GM19467 (cell line): ENCODE results near the gene SPSB3.

ENCODE experiments used
- ATAC-seq: cut with Tn5 transposase; IDR thresholded peaks from one replicate; pipeline ENCODE4 v1.9.1; 2021; ENCODE audit warnings: mild to moderate bottlenecking, moderate library complexity; ENCODE audit not compliant: unreplicated experiment

SPSB3 gene

DNA sequence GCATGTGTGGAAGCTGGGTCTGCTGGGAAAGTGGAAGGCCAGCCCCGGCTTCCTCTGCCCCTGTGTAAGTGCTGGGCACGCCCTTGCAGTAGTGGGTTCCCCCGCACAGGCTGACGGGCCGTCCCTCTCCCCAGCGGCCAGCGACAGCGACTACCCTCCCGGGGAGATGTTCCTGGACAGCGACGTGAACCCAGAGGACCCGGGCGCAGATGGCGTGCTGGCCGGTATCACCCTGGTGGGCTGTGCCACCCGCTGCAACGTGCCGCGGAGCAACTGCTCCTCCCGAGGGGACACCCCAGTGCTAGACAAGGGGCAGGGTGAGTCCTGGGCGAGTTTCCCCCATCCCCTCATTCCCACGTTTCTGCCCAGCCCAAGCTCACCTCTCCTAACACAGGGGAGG lies 16.5 kb downstream of the SPSB3 start:
- ATAC-seq = no peak

DNA sequence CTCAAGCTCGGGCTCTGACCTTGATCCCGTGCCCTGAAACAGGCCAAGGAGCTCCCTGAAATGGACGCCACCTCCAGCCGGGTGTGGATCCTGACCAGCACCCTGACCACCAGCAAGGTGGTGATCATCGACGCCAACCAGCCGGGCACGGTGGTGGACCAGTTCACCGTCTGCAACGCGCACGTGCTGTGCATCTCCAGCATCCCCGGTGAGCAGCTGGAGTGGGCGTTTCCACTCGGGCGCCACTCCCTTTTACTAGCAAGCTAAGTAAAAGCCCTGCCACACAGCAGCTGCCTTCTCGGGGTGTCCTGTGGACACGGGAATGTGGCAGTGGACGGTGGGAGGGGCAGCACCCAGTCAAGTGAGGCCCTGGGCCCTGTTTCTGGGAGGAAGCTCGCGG lies 17.4 kb downstream of the SPSB3 start:
- ATAC-seq = no peak

DNA sequence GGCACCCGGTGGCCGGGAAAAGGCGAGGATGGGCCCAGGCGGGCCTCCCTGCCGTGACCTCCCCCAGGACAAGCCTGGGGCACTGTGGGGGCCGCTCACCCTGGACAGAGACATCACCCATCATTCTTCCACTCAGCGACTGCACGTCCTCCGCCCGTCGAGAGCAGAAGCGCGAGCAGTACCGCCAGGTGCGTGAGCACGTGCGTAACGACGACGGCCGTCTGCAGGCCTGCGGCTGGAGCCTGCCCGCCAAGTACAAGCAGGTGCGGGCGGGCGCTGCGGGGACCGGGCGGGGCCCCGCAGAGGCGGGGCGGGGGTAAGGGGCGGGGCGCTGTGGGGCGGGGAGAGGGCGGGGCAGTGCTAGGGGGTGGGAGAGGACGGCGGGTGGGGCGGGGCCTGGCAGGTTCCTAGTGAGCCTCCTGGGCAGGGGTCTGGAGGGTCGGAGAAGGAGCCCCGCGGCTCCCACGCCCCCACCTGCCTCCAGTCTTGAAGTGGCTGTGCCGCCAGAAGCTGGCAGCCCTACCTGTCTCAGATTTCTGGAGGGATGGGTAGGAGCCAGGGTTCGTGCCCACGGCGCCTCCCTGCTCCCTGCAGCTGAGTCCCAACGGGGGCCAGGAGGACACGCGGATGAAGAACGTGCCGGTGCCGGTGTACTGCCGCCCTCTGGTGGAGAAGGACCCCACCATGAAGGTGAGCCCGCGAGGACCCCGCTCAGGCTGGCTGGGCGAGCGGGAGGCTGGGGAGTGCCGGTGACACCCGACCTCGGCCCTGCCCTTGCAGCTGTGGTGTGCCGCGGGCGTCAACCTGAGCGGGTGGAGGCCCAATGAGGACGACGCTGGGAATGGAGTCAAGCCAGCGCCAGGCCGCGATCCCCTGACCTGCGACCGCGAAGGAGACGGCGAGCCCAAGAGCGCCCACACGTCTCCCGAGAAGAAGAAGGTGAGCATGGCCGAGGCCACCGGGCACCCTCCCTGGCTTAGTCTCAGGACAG lies 18.6 kb downstream of the SPSB3 start:
- no peak for ATAC-seq

DNA sequence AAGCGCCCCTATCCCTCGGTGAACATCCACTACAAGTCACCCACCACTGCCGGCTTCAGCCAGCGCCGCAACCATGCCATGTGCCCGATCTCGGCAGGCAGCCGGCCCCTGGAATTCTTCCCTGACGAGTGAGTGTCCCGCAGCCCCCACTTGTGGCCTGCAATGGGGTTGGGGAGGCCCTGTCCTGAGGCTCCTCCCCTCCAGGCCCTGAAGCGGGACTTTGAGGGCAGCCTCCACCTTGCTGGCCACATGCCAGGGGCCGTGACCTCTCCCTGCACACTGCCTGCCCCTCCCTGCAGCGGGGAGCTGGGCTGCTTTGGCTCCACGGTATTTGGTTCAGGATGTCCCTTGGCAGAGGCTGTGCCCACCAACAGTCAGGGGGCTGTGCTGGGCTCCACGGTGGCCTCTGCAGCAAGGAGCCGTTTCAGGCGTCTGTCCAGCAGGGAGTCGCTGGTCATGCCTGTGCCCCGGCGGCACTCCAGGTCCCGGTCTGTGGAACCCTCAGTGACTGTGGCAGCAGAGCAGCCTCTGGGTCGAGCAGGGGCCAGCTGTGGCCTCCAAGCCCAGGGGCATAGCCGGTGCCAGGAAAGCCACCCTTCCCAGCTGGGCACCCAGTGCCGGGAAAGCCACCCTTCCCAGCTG lies 19.4 kb downstream of the SPSB3 start:
- ATAC-seq = no peak

DNA sequence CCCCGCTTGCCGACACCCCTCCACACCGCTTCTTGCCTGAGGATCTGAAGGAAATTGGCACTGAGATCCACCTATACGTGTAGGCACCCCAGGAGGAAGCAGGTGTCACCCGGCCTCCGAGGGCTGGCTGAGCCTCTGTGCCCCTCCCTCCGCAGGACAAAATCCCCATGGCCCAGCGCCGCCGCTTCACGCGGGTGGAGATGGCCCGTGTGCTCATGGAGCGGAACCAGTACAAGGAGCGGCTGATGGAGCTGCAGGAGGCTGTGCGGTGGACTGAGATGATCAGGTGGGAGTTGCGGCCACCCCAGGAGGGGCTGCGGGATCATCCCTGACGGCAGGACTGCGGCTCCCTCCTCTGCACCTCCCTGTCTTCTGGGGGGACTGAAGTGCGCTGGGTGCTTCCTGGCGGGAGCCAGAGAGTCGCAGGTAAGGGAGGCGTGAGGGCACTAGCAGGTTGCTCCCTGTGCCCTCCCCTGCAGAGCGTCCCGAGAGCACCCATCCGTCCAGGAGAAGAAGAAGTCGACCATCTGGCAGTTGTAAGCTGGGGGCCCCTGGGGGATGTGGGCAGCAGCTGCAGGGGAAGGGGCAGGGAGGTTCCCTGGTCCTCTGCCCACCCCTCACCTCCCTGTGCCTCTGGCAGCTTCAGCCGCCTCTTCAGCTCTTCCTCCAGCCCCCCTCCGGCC lies 20.0 kb downstream of the SPSB3 start:
- no peak for ATAC-seq

DNA sequence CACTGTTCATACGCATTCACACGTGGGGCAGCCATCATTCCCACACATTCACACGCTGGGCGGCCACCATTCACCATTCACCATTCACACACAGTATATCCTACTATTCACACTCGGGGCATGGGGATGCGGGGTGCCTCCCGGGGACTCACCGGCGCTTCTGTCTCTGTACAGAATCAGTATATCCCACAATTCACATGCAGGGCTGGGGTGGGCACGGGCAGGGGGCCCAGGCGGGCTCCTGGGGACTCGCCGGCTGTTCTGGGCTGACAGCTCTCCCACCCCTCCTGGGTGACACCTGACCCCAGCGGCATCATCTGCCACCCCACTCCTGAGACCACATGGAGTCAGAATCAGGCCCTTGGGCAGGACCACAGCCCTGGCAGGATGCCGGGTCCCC lies 20.6 kb downstream of the SPSB3 start:
- no peak for ATAC-seq

DNA sequence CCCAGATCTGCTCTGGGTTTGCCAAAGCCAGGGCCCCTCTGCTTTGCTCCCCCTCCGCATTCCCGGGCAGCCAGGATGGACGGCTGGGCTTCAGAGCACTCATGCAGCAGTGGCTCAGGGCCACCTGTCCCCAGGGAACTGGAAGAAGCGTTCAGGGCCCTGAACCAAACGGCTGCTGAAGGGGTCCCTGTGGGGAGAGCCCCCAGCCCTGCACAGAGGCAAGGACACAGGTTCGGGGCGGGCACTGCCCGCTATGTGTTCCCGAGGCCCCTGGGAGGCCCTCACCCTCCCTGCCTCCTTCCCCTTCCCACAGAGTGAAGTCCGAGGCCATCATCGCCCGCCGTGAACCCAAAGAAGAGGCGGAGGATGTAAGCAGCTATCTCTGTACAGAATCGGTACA lies 21.5 kb downstream of the SPSB3 start:
- ATAC-seq = no peak

DNA sequence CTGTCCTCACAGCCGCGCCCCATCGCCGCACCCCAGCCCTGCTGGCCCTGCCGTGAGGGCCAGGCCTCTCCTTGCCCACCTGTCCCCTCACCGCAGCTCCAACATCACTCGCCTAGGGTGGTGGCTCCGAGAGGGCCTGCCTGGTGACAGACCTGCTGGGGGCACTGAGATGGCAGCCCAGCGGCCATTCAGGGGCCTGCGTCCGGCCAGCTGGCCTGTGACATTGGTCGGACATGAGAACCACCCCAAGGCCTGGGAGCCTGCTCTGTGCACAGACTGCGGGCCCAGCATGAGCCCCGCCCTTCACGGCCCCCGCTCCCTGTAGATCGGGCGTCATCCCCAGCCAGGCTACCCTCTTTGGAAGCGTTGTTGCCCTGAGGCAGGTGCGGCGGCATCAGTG lies 22.9 kb downstream of the SPSB3 start:
- ATAC-seq = no peak

DNA sequence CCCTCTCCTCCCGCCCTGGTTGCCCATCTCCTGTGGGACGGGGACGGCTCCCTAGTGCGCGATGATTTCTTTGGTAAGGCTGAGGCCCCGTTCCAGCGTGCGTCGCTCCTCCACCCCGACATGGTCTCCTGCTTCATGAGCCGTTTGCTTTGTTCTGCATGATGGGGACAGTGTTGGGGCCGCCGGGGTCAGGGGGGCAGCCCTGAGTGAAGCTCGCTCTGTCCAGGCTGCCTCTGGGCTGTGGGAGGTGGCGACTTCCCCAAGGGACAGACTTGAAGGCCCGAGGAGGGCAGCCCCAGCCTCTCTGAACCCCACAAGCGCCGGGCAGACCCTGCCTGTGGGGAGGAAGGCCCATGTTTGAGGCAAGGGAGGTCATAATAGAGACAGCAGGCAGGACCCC lies 23.4 kb downstream of the SPSB3 start:
- ATAC-seq = no peak

DNA sequence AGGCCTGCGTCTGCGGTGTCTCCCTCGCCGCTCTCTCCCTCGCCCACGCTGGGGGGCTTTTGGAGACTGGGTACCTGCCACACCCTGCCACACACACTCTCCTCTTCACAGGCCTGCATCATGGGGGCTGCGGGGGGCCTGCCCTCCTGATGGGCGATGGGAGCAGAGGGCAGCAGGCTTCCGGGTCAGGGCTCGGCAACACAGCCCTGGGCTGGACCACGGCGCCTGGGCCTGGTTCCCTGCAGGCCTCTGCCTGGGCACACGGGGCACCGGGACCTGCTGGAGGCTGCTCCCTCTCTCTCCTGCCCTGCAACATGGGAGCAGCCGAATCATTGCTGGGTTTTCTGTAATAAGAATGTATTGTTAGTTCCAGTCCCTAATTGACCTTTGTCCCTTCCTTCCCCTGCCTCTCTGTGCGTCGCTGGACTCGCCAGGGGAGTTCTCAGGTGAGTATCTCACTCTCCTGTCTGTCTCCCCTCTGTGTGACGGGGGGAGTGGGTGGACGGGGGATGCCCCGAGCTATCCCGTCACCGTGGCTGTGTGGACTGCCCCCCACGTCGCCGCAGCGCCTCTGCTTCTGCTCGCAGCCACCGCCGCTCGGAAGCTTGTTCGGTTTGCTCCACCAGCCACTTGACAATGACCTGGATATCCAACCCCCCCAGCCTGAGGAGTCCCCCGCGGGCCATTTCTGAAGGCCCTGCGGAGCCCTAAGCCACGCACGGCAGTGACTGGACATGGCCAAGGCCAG lies 24.5 kb downstream of the SPSB3 start:
- no peak for ATAC-seq

DNA sequence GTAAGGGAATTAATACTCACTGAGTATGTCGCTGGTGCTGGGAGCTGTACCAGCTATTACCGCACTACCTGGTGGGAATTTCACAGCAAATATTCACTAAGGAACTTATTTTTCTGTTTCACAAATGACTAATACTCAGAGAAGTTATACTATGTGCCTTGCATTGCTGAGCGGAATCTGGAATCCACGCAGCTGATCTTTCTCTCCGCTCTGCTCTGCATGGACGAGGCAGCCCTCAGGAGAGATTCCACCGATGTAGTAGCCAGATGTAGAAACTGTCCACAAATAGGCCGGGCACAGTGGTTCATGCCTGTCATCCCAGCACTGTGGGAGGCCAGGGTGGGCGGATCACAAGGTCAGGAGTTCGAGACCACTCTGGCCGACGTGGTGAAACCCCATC lies 28.2 kb downstream of the SPSB3 start:
- ATAC-seq = no peak

DNA sequence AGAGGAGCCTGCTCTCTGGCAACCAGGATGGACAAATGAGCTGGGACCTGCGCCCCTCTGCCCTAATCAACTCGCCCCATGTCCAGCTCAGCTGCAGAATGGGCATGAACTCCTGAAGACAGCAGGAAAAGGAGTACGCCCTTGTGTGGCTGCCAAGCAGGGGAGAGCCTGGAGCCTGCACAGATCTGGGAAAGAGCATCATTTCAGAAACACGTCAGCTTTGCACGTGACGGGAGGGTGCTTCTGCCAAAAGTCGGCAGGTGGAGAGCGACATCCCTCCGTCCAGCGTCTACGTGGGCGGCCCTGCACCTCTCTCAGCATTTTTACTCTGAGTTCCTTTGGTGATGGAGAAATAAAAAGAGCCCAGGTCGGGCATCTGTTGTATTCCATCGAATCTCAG lies 29.5 kb downstream of the SPSB3 start:
- no peak for ATAC-seq

DNA sequence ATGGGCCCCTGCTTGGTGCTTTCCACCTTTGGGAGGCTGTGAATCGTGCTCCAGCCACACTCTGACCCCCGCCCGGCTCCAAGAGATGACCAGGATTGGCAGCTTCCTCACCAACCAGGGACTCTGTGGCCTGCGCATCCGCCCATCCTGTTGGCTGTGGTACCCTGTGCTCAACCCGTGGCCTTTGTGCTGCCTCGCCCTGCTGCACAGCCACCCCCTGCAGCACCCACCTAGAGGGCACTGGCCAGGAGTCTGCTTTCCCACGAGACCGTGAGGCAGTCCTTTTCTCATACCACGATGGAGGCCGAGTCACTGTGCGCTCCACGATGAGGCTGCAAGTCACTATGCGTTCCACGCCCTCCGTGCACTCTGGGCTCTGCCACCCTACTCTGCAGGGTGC lies 30.4 kb downstream of the SPSB3 start:
- ATAC-seq = no peak

DNA sequence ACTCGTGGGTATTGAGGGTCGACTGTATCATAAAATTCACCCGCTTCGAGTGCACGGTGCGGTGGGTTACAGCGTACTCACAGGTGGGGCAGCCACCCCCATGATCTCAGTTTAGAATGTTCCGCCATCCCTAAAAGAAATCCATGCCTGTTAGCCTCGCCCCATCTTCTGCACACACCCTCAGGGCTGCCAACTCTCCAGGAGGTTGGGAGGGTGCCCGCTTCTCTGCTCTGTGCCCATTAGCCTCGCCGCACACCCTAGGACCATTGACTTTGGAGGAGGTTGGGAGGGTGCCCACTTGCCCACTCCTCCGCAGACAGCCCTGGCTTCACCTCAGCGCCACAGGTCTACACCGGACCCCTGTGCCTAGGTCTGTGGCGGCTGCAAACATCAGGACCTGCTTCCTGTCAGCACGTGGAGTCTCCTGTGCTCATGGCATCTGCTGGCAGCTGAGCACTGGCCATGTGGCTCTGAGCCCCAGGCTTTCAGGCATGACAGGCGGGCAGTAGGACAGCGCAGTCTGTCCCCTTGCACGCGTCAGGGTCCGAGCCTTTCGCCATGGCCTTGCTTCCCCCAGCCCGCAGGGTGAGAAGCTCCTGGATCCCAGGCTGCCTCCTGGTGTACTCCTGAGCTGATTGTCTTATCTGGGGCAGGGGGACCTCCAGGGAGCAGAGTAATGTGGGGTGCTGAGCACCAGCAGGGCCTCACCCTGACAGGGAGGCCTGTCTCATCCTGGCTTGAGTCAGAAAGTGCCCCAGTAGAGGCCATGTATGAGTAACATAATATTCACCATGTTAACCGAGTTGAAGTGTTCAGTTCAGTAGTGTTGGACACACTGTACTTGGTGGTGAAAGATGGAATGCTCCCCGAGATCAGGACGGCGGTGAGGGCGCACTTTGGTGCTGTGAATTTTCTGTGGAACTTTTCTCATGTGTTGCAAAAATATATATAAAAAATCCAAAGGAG lies 32.9 kb downstream of the SPSB3 start:
- ATAC-seq = no peak

DNA sequence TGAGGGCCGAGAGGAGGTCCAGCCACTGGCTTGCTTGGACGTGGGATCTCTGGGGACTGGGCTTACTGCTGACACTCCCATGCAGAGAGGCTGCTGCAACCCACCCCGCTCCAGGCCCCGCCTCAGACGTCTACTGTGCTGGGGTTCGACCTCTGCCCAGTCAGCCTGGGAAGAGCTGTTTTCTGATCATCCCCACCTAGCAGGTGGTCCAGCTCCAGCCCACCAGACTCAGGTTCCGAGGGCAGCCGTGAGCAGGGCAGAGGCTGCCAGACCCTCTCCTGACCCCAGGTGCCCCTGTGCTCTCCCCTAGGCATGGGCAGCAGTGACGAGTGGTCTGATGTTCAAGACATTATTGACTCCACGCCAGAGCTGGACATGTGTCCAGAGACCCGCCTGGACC lies 34.4 kb downstream of the SPSB3 start:
- no peak for ATAC-seq

DNA sequence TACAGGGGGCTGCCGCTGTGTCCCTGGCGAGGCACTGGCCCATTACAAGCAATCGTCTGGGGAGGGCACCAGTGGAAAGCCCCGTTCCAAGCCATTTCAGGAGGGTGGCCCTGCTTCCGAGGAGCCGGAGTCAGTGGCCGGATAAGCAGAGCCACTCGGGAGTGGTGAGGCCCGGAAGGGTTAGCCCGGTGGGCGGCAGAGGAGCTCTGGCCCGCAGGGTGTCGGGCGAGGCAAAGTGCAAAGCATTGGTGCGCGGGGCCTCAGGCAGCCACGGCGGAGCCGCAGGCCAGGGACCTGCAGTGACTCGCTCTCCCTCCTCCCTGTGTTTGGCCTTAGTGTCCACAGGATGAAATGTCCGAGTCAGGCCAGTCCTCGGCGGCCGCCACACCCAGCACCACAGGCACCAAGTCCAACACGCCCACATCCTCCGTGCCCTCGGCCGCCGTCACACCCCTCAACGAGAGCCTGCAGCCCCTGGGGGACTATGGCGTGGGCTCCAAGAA lies 35.6 kb downstream of the SPSB3 start:
- no peak for ATAC-seq

DNA sequence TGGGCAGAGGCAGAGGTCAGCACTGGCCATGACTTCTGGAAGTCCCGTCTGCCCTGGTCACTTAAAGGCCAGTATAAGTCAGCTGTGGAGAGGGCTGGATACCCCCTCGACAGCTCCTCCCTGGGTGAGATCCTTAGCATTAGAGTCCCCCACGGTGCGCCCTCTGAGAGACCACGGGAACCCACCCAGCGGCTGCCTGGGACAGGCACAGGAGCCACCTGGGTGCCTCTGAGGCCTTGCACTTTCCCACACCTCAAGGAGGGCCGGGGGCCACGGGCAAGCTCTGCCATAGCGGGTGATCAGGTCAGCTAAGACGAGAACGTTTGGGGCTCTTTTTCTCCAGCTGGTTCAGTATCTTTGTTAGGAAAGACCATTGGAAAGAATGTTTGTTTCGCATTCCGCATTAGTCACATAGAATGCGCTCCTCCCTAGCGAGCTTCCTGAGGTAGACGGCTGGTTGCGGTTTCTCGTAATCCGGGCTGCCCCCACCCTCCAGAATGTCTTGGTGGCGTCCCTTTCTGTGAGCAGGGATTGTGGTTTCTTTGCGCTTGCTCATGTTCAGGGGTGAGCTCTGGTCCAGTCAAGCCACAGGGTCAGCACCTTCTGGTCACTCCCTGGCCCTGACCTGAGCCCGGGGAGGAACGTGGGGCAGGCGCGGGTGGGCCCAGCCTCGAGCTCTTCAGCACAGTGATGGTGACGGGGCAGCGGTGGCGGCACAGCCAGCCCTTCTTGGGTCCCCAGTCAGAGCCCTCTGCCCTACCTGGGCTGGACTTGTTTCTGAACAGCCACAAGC lies 36.3 kb downstream of the SPSB3 start:
- ATAC-seq = no peak

DNA sequence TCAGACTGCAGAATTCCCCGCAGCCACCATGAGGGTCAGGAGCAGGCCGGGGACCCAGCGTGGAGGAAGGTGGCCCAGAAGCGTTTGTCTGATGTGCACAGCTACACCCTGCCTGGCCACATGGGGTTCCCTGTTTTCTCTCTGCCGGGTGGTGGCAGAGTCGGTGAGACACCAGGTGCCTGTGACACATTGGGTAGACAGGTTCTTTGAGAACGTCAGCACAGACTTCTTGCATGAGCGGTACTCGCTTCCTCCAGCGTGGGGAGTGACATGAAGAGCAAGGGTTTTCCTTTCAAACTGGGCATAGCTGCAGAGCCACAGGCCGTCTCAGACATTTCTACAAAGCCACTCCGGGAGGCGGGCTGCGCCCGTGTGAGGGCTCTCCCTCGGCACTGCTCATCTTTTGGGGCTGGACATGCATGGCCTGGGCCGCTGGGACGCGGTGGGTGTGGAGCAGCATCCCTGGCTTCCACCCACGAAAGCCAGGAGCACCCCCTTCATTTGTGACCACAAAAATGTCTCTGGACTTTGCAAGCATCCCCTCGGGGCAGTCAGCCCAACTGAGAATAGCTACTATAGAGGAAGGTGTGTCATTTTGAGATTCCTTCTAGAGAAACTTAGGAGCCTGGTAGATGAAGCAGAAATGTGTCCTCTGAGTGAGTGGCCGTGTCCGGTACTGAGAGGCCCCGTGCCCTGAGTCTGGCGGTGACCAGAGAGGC lies 37.0 kb downstream of the SPSB3 start:
- no peak for ATAC-seq
